SK-MEL-5 (cell line): Measurements from ENCODE around the gene ZNF750. TPM values are rescaled to one million over a fixed set of nuclear protein-coding genes. Genes with fewer than 3 reads are reported as not detected.

ENCODE experiments used
- DNase-seq: peaks from one replicate; pipeline ENCODE4 v3.0.0-alpha.2; 2016; ENCODE audit warnings: low read depth, low spot score
- in situ Hi-C: cut with HindIII; loops from 2 replicates; pipeline ENCODE4 v1.10.0; 2016; ENCODE audit warnings: low sequenced_read_pairs, high pct_unique_total_duplicates, low pct_unique_long_range_greater_than_20kb
- total RNA-seq: library from RNA; depleted of rRNA; stranded (reverse); fragments of >200 nt; shearing (Covaris generic); gene quantifications from 2 replicates; pipeline ENCODE4 v1.2.3, GENCODE V29; 2014

Gene ZNF750
- total RNA-seq, 1 experiment from 2014 or later, result not detected

DNA sequence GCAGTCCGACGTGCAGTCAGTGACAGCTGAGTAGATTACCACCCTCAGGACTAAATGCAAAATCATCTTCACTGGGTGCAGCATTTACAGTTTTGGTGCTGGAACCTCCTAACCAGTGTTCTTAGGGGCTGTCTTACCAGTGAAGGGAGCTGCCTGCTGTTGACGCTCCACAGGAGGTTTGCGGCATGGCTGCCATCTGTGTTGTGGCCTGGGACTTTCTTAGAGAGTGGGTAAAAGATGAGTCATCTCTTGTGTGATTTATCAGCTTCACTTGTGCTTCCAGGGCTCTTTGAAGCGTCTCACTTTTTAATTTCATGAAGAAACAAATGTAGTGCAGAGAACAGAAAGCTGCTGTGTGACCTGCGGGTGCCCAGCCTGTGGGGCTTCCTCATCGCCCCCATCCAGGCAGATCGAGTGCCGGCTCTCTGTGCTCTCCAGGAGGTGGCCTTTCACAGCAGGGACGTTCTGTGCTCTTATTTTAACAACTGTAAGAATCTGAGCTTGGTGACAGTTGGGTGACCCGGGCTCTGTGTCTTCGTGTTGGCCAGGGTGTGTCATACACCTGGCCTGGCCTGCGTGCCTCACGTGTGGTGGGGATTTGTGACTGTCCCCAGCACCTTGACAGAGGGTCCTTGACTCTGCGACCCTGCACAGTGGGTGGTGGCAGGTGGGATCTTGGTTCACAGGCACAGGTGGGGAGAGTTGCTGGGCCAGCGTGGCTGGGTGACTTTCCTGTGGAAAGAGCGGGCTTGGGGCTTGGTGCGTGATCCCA is 24.3 kb upstream of the ZNF750 start:
- no peak for DNase-seq
- in situ Hi-C loops, result no loop called here

DNA sequence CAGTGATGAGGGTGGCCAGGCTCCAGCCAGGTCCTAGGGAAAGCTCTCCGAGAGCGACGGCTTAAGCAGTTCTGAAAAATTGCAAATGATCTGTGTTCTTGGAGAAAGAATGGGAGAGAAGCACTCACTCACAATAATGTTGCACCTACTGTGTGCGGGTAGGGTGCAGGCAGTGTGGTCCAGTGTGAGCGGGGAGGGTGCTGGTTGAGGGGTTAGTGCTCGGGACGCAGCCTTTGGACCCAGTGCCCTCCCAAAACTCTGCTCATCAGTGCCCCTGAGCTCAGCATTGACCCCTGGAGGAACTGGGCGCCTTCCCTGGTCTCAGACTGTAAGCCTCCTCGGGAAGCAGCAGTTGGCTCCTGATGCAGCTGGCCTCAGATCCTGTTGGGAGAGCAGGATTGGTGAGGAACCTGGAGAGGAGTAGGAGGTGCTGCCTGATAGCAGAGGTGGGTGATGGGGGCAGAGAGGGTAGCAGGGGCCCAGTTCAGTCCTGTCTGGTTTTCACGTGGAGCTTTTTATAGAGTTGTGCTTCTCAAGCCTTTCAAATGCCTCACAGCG is 23.6 kb upstream of the ZNF750 start:
- no peak for DNase-seq

DNA sequence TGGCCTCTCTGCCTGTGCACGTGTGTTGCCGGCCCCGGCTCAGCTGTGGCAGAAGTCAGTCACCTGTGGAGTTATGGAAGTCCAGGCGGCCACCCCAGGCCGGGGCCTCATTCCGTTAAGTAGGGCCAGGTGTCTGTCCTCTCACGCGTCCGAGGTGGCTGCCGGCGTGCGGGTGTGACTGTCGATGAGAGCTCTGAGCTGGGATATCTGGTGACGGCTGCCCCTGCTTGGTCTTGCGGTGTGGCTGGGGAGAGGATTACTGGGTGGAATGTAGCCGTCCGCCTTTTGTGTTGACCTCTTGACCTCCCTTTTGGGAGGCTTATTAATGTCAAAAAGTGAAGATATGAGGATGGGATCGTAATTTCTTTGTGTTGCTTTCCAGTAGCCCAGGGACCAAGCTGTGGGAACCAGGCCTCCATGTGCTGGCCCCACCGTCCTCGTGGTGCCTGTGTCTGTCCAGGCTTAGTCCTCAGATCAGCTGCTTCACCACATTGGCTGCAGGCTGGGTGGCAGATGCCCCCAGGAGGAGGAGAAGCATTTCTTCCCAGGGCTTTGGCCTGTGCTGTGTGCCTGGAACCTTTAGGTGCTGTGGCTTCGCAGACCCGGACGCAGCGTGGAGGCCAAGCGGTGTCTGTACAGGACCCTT is 23.0 kb upstream of the ZNF750 start:
- in situ Hi-C loops, result no loop called here
- no peak for DNase-seq

More for the DNA sequence above, 23.6 kb upstream of the ZNF750 start:
- in situ Hi-C loops, result no loop called here

DNA sequence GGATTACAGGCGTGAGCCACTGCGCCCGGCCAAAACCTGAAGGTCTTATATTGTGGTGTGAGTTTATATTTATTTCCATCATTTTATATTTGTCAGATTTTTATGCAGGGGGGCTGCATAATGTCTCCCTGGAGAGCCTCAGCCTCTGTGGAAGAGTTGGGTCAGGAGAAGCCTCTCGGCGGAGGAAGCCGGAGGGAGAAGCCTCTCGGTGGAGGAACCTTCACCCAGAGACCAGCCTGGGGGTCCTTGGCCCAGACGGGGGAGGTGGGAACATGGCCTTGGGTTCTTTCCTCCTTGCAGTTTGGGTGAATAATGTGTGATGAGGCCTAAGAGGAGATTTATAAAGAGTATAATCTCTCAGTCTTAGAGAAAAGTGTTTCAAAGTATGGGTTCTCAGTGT is 22.4 kb upstream of the ZNF750 start:
- no peak for DNase-seq
- in situ Hi-C loops, result no loop called here

DNA sequence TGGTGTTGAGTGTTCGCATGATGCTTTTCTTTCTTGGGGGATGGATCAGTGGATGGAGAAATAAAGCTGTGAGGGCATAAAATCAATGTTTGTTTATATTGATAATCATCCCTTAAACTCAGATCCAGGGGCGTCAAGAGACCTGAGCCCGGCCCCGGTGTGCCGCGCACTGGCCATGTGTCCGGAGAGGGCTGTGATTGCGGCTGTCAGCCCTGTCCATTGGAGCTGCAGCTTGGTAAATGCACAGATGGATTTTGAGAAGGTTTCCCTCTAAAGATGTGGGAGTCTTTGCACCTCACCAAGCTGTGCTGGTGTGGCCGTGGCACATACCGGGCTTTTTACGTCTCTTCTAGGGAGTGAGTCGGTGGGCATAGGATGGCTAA is 21.6 kb upstream of the ZNF750 start:
- in situ Hi-C loops, result no loop called here
- no peak for DNase-seq

DNA sequence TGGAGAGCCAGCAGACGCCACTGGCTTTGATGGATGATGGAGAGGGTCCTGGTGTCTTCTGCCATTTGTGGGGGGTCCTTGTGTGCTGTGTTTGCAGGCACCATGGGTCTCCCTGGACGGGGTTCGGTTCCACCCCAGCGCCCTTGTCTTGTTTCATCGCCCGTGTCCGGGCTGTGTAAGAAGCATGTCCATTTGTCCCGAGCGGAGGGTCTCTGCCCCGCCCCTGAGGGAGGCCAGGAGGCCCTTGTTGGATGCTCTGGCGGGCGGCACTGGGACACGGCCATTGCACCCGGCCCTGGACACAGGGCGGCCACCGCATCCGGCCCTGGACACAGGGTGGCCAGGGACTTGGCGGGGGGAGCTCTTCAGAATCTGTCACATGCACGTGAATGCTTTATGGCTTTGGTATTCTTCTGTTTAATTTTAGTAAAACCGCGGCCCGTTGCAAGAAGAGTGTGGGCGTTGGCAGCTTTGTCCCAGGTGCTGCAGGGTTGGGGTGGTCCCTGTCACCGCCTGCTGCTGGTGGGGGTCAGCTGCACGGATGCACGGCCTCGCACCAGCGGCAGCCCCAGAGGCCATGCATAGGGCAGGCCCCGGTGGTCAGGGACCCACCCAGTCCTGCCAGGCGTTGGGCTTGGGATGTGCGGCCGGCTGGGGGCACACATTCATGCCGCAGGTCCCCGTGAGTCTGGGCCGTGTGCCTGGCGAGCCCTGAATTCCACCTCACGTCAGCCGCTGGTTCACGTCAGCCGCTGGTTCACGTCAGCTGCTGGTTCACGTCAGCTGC is 21.0 kb upstream of the ZNF750 start:
- in situ Hi-C loops, result no loop called here
- DNase-seq, result no peak

DNA sequence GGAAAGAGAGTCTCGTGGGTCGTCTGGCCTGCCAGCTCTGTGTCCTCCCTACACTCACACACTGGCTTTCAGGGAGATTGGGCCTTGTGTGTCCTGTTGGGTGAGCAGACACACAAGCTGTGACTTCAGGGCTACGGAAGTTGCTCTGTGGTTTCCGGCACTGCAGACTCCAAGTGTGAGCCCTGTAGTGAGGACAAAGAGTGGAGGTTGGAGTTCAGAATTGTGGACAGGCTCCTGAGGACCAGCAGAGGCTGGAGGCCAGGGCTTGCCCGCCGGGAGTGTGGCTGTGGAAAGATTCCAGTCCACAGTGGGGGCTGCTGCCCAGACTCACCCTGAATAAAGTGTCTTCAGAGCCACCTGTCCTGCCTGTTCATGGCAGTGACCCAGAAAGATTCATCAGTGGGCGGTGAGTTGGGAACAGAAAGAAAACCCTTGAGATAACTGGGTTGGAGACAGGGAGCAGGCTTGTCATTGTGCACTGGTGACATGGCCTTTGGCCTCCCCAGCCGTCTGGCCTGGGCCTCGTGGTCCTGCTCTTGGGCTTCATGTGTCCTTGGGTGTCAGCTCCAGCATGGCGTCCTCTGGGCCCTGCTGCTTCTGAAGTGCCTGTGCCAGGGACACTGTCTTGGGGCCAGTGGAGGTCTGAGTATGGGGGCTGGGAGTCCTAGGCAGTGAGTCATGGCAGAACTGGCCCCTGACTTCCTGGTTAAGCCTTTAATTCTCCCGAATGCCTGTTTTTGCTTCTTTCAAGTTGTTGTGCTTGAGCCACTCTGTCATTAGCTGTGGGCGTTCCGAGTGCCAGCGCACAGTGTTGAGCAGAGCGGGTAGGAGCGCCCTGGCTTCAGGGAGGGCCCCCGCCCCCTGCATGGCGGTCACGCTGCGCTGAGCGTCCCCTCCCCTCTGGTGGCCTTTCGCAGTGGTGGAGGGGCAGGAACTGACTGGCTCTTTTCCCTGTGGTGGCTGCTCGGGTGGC is 19.9 kb upstream of the ZNF750 start:
- no peak for DNase-seq
- in situ Hi-C loops, result no loop called here

DNA sequence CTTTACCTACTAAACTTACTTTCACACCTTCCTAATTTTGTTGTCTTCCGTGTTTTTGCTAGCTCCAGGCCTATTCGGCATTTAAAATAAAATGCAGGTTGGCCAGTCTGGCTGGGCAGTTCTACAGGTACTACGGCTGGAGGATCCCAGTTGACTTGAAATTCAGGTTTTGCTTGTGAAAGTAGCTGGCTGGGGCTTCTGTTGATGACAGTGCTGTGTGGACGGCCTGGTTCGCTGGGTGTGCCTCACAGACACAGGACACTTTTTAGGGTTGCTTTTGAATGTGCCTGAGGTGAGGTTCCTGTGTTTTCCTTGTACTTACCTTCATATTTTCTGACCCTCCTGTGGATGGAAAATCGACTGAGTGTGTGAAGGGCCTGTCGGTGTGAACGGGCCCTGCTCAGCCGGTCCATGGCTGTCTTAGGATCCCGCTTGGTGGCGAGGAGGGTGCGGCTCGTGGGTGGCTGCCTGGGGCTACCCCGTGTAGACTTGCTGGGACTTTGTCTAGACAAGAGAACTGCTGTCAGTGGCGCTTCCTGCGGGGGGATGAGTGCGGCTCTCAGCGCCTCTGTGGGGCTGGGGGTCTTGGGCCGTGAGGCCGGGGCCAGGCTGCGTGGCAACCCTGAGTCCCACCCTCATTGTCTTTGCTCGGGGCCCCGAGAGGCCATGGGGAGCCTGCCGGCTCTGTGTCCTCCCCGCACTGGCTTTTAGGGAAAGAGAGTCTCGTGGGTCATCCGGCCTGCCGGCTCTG is 18.7 kb upstream of the ZNF750 start:
- in situ Hi-C loops, result no loop called here
- DNase-seq, result no peak

DNA sequence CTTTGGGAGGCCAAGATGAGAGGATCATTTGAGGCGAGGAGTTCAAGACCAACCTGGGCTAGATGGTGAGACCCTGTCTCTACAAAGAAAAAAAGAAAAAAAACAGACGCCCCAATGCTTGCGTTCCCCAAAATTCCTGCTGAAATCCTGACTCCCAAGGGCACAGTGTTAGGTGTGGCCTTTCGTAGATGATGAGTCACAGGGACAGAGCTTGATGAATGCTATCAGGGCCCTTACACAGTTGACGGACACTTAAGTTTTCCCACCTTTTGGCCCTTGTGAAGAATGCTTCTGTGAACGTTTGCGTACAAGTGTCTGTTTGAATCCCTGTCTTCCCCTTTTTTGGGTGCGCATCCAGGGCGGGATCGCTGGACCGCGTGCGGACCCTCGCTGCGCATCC is 16.5 kb upstream of the ZNF750 start:
- in situ Hi-C loops, result no loop called here
- no peak for DNase-seq

DNA sequence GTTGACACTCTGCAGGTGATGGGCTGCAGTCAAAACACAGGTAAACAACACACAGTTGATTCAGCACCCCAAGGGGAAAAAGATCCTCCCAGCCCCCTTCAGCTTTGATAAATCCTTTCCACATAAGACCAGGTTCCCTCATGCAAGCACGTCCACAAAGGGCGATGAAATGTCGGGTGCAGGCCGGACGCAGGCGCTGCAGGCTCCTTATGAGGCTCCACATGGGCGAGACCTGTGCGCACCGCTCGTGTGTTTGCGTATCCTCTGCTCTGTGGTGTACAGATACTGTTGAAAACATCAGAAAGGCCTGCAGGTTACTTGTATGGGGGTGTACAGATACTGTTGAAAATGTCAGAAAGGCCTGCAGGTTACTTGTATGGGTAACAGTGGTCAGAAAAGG is 14.4 kb upstream of the ZNF750 start:
- no peak for DNase-seq
- in situ Hi-C loops, result no loop called here

DNA sequence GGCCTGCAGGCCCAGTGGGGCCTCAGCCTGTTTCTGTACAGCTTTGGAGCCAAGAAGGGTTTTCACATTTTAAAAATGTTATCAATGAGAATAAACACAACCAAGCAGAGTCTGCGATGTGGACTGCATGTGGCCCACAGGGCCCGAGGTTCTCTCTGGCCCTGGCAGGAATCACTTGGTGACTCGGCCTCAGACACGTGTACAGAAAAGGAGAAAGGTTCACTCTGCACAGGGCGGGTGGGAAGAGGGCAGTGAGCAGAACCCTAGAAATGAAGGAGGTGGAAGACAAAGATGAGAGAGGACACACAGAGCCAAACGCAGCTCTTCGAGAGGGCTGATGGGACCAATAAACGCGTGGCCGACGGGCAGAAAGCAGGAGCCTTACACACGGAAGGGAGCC is 11.6 kb upstream of the ZNF750 start:
- DNase-seq, result no peak
- in situ Hi-C loops, result no loop called here

DNA sequence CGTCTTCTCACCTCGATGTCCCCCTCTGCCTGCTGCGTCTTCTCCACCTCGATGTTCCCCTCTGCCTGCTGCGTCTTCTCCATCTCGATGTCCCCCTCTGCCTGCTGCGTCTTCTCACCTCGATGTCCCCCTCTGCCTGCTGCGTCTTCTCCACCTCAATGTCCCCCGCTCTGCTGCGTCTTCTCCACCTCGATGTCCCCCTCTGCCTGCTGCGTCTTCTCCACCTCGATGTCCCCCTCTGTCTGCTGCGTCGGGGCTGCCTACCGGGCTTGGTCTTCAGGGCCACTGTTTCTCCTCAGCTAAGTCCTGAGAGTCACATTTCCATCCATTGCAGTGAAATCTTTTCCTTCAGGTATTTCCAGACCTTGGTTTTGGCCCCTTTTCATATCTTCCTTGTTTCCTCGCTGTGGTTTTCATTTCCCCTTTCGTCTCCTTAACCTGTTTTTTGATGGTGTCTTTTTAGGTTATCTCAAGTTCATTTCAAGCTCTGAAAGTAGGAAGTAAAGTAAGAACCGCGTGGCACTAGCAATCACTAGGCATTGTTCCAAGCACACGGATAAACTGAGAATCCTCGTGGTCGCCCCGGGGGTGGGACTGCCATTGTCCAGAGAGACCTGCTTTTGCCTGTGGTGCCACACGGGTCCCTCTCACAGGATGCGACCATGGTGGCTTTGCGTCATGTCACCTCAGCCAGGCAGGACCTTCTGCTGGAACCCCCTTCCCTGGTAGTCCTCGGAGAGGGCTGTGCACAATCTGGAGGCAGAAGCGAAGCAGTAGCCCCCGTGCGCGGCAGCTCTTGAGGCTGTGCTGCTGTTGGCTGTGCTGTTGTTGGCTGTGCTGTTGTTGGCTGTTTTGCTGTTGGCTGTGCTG is 9.5 kb upstream of the ZNF750 start:
- in situ Hi-C loops, result no loop called here
- DNase-seq, result no peak

DNA sequence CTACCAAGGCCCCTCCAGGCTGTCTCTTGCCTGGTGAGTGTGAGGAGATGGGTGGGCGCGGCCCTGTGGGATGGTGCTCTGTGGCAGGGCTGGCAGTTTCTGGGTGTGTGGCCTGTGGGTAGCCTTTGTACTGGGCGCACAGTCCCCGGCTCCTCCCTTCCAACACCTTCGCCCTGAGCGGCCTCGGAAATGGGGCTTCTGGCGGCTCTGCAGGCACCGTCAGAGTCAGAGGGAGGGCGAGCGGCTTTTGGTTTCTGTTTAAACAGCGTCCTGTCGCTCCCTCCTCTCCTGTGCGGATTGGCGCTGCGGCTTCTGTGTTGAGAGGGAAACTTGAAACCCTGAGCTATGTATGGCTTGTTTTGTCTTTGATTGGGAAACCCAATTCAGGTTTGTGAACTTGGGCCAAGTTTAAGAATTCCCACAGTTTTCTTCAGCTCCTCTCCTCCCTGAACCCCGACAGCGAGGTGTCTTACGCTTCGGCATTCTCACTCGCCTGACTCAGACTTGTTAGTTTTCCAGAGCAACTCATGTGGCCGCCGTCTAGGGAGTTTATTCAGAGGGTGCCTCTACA is 8.3 kb upstream of the ZNF750 start:
- no peak for DNase-seq
- in situ Hi-C loops, result no loop called here

DNA sequence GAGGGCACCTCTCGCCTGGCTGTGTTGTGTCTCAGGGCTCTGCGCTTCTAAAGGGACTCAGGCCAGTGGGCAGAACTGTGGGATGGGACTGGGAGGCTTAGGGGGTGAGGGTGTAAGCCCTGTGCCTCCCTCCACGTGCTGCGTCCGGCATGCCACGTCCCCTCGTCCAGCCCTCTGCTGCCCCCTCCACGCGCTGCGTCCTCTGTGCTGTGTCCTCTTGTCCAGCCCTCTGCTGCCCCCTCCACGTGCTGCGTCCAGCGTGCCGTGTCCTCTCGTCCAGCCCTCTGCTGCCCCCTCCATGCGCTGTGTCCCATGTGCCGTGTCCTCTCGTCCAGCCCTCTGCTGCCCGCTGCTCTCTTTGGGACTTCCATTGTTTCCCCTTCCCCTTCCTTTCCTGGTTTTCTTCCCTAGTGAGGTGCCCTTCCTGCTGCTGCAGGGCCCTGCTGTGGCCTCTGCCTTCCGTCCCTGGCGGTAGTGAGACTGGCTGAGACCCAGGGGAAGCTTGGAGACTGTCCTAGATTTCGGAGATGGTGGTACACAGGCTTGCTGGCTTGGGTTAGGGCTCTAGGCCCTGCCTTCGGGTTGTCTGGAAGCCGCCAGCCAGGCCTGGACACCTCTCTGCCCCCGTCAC is 6.4 kb upstream of the ZNF750 start:
- in situ Hi-C loops, result no loop called here
- DNase-seq, result no peak

DNA sequence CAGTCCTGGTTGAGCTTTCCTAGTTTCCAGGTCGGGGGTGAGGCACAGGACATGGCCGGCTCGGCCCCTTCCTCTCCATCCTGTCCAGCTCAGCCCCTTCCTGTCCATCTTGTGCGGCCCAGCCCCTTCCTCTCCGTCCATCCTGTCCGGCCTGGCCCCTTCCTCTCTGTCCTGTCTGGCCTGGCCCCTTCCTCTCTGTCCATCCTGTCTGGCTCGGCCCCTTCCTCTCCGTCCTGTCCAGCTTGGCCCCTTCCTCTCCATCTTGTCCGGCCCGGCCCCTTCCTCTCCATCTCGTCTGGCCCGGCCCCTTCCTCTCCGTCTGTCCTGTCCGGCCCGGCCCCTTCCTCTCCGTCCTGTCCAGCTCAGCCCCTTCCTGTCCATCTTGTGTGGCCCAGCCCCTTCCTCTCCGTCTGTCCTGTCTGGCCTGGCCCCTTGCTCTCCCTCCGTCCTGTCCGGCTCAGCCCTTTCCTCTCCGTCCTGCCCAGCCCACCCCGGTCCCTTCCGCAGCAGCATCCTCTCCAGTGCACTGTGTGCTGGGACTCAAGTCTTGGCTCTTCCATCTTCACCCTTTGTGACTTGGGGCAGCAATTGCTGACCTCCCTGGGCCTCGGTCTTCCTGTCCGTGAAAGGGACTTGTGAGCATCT is 5.5 kb upstream of the ZNF750 start:
- in situ Hi-C loops, result no loop called here
- DNase-seq, result no peak
